ENCODE results near the gene SHISAL2A. TPM values are rescaled to one million over a fixed set of nuclear protein-coding genes. Genes with fewer than 3 reads are reported as not detected.

SHISAL2A gene
- total and polyA plus RNA-seq, 2 of the 13 experiments (the other 11 are each of a cell fraction or from before 2014, with no cell fraction given), result not detected

DNA sequence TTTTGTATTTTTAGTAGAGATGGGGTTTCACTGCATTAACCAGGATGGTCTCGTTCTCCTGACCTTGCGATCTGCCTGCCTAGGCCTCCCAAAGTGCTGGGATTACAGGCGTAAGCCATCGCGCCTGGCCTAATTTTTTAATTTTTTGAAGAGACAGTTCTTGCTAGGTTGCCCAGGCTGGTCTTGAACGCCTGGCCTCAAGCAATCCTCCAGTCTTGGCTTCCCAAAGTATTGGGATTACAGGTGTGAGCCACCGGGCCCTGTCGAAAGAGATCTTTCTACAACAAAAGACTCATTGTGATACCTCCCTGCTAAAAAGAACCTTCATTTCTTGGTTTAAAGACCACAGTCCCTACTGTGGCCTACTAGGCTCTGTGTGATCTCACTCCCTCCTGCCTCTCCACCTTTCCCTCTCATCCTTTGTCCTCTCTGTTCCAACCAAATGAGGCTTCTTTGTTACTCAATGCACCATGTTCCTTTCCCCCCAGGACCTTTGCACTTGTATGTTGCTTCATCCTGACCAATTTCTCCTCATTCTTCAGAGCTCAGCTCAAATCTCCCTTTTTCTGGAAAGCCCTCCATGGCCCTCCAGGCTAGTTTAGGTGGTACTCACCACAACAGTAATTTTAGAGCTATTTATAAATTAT, 32.3 kb upstream of the SHISAL2A start (continued):
- TF ChIP-seq ZNF326 (CRISPR knock-in tag; IDR thresholded peaks at IDR 0.05; ENCODE audit: borderline replicate concordance) (no peak), ZNF776 (CRISPR knock-in tag; IDR thresholded peaks at IDR 0.05) (no peak), HNRNPH1 (optimal IDR thresholded peaks at IDR 0.05; ENCODE audit: low read depth, low read length) (no peak), ATAD3A (CRISPR knock-in tag; IDR thresholded peaks at IDR 0.05) (no peak), LCORL (IDR thresholded peaks at IDR 0.05) (no peak), LCORL (CRISPR knock-in tag; IDR thresholded peaks at IDR 0.05) (peak; percentile 42; the same call in 1 of the 2 replicates), ZNF773 (CRISPR knock-in tag; IDR thresholded peaks at IDR 0.05; ENCODE audit: borderline replicate concordance) (no peak), AKAP8 (CRISPR knock-in tag; IDR thresholded peaks at IDR 0.05) (no peak), FOXP1 (IDR thresholded peaks at IDR 0.05) (no peak), FOXP1 (CRISPR knock-in tag; IDR thresholded peaks at IDR 0.05) (no peak), ZNF354B (CRISPR knock-in tag; IDR thresholded peaks at IDR 0.05) (no peak), KDM1A (CRISPR knock-in tag; IDR thresholded peaks at IDR 0.05) (peak; percentile 58; the same call in 1 of the 2 replicates), ZFX (CRISPR knock-in tag; IDR thresholded peaks at IDR 0.05; ENCODE audit: low read depth) (peak; percentile 27; the same call in 1 of the 2 replicates), RORA (CRISPR knock-in tag; IDR thresholded peaks at IDR 0.05) (no peak), ZNF660 (CRISPR knock-in tag; IDR thresholded peaks at IDR 0.05; ENCODE audit: borderline replicate concordance, low read depth) (no peak), ZNF674 (CRISPR knock-in tag; IDR thresholded peaks at IDR 0.05; ENCODE audit: low read depth) (no peak), DPF2 (CRISPR knock-in tag; IDR thresholded peaks at IDR 0.05; ENCODE audit: borderline replicate concordance, low read depth) (no peak), ZNF17 (CRISPR knock-in tag; IDR thresholded peaks at IDR 0.05) (no peak), ZC3H4 (CRISPR knock-in tag; IDR thresholded peaks at IDR 0.05; ENCODE audit: borderline replicate concordance) (no peak), KLF16 (CRISPR knock-in tag; IDR thresholded peaks at IDR 0.05) (no peak)
- TF ChIP-seq, protein P1, sequence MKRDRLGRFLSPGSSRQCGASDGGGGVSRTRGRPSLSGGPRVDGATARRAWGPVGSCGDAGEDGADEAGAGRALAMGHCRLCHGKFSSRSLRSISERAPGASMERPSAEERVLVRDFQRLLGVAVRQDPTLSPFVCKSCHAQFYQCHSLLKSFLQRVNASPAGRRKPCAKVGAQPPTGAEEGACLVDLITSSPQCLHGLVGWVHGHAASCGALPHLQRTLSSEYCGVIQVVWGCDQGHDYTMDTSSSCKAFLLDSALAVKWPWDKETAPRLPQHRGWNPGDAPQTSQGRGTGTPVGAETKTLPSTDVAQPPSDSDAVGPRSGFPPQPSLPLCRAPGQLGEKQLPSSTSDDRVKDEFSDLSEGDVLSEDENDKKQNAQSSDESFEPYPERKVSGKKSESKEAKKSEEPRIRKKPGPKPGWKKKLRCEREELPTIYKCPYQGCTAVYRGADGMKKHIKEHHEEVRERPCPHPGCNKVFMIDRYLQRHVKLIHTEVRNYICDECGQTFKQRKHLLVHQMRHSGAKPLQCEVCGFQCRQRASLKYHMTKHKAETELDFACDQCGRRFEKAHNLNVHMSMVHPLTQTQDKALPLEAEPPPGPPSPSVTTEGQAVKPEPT (CRISPR knock-in tag; IDR thresholded peaks at IDR 0.05; ENCODE audit: low read depth), result no peak
- TF ChIP-seq, protein P2, sequence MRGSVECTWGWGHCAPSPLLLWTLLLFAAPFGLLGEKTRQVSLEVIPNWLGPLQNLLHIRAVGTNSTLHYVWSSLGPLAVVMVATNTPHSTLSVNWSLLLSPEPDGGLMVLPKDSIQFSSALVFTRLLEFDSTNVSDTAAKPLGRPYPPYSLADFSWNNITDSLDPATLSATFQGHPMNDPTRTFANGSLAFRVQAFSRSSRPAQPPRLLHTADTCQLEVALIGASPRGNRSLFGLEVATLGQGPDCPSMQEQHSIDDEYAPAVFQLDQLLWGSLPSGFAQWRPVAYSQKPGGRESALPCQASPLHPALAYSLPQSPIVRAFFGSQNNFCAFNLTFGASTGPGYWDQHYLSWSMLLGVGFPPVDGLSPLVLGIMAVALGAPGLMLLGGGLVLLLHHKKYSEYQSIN (CRISPR knock-in tag; IDR thresholded peaks at IDR 0.05; ENCODE audit: borderline replicate concordance), result no peak
- TF ChIP-seq, protein P3, sequence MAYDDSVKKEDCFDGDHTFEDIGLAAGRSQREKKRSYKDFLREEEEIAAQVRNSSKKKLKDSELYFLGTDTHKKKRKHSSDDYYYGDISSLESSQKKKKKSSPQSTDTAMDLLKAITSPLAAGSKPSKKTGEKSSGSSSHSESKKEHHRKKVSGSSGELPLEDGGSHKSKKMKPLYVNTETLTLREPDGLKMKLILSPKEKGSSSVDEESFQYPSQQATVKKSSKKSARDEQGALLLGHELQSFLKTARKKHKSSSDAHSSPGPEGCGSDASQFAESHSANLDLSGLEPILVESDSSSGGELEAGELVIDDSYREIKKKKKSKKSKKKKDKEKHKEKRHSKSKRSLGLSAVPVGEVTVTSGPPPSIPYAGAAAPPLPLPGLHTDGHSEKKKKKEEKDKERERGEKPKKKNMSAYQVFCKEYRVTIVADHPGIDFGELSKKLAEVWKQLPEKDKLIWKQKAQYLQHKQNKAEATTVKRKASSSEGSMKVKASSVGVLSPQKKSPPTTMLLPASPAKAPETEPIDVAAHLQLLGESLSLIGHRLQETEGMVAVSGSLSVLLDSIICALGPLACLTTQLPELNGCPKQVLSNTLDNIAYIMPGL (CRISPR knock-in tag; IDR thresholded peaks at IDR 0.05; ENCODE audit: borderline replicate concordance in 1 of 2, low read depth in 1 of 2), result no peak
- TF ChIP-seq, protein P4, sequence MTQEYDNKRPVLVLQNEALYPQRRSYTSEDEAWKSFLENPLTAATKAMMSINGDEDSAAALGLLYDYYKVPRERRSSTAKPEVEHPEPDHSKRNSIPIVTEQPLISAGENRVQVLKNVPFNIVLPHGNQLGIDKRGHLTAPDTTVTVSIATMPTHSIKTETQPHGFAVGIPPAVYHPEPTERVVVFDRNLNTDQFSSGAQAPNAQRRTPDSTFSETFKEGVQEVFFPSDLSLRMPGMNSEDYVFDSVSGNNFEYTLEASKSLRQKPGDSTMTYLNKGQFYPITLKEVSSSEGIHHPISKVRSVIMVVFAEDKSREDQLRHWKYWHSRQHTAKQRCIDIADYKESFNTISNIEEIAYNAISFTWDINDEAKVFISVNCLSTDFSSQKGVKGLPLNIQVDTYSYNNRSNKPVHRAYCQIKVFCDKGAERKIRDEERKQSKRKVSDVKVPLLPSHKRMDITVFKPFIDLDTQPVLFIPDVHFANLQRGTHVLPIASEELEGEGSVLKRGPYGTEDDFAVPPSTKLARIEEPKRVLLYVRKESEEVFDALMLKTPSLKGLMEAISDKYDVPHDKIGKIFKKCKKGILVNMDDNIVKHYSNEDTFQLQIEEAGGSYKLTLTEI (CRISPR knock-in tag; conservative IDR thresholded peaks at IDR 0.05), result no peak

Data from HepG2 (cell line).